HL-60 (cell line): ENCODE data around the gene XPNPEP2.

Source experiments
- DNase-seq, 2 experiments: peaks; one replicate each; pipeline ENCODE4 v3.0.0-alpha.2; 2010 to 2020; ENCODE audit warnings: low read depth in 1 of 2, low spot score in 1 of 2
- H3K27ac ChIP-seq: fragments of 250-450 bp; sonication (Bioruptor Pico); replicated peaks from 2 replicates; pipeline ENCODE4 v1.5.1; 2020; ENCODE audit warnings: mild to moderate bottlenecking, moderate library complexity
- H3K27me3 ChIP-seq: fragments of 250-450 bp; sonication (Bioruptor Pico); 2 replicates; pipeline ENCODE4 v1.5.1; 2021; ENCODE audit warnings: mild to moderate bottlenecking, moderate library complexity; ENCODE audit not compliant: insufficient read depth, poor library complexity, severe bottlenecking
- H3K4me3 ChIP-seq: replicated peaks from 2 replicates; pipeline ENCODE4 v1.5.1; 2011; ENCODE audit warnings: mild to moderate bottlenecking, control low read depth, low read length; ENCODE audit not compliant: insufficient read depth
- GABPA ChIP-seq: IDR thresholded peaks from 2 replicates; pipeline ENCODE4 v1.6.1; 2012; ENCODE audit warnings: low read depth
- POLR2AphosphoS5 ChIP-seq: IDR thresholded peaks from 2 replicates; pipeline ENCODE4 v1.6.1; 2012; ENCODE audit warnings: low read depth
- REST ChIP-seq: IDR thresholded peaks from 2 replicates; pipeline ENCODE4 v1.6.1; 2012; ENCODE audit warnings: low read depth; ENCODE audit not compliant: insufficient replicate concordance
- SPI1 ChIP-seq: IDR thresholded peaks from 2 replicates; pipeline ENCODE4 v1.6.1; 2012; ENCODE audit warnings: low read depth, mild to moderate bottlenecking, borderline replicate concordance
- TF ChIP-seq, protein P1 (sequence below): IDR thresholded peaks from one replicate; pipeline ENCODE4 v1.5.1; 2011; ENCODE audit warnings: low read length, control low read depth, inconsistent platforms; ENCODE audit not compliant: insufficient read depth

The XPNPEP2 gene

DNA sequence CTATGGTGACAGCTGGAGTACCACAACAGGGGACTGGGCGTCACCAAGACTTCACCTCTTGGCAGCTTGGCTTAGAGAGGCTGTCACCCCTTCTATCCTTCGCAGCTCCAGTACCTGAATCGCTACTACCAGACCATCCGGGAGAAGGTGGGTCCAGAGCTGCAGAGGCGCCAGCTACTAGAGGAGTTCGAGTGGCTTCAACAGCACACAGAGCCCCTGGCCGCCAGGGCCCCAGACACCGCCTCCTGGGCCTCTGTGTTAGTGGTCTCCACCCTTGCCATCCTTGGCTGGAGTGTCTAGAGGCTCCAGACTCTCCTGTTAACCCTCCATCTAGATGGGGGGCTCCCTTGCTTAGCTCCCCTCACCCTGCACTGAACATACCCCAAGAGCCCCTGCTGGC is 29.4 kb downstream of the XPNPEP2 start:
- H3K27me3 ChIP-seq, result no peaks in the 10 kb centered on the region
- H3K4me3 ChIP-seq, result no peak overlapping the region
- H3K27ac ChIP-seq, result no peak overlapping the region
- no peak for TF ChIP-seq GABPA
- TF ChIP-seq SPI1, result no peak
- no peak for TF ChIP-seq POLR2AphosphoS5
- TF ChIP-seq, protein P1, sequence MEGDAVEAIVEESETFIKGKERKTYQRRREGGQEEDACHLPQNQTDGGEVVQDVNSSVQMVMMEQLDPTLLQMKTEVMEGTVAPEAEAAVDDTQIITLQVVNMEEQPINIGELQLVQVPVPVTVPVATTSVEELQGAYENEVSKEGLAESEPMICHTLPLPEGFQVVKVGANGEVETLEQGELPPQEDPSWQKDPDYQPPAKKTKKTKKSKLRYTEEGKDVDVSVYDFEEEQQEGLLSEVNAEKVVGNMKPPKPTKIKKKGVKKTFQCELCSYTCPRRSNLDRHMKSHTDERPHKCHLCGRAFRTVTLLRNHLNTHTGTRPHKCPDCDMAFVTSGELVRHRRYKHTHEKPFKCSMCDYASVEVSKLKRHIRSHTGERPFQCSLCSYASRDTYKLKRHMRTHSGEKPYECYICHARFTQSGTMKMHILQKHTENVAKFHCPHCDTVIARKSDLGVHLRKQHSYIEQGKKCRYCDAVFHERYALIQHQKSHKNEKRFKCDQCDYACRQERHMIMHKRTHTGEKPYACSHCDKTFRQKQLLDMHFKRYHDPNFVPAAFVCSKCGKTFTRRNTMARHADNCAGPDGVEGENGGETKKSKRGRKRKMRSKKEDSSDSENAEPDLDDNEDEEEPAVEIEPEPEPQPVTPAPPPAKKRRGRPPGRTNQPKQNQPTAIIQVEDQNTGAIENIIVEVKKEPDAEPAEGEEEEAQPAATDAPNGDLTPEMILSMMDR, result no peak
- no peak for TF ChIP-seq REST
- no peak for DNase-seq

GRCh38 chrX:129768586-129769466 is 30.0 kb downstream of the XPNPEP2 start:
- no peak overlapping the region for H3K4me3 ChIP-seq
- DNase-seq, result no peak
- no peaks in the 10 kb centered on the region for H3K27me3 ChIP-seq
- TF ChIP-seq SPI1, result no peak
- TF ChIP-seq, protein P1, result no peak
- no peak for TF ChIP-seq GABPA
- TF ChIP-seq REST, result no peak
- H3K27ac ChIP-seq, result peak overlapping the region; percentile 28

DNA sequence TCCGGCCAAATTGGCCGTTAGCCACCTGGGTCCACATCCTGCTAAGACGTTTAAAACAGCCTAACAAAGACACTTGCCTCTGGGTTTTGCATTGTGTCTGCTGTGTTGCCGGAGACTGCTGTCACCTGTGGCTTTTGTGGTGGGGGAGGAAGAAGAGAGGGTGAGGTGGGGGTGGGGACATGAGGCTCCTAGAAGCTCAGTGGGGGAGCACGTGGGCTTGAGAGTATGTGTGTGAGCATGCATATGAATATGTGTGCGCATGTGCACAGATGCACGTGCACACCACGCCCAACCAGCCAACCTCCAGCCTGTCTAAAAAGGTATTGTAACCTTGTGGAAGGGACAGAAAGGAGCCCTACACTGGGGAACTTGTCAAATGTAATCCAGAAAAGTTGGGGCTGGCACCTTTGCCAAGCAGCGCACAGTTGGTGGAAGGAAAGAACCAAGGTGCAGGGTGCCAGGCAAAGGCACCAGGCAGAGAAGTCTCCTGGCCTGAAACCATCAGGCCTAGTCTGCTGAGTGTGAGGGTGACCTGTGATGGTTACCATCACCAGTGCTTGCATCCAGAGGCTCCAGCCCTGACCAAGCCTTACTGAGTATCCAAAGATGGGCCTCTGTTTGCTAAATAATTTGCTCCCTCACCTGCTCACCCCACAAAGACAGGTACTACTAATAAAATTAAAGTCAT is 30.8 kb downstream of the XPNPEP2 start:
- peak in 1 of 2 experiments; percentile 59 for DNase-seq
- Histone ChIP-seq H3K4me3 (no peak overlapping the region), H3K27me3 (no peaks in the 10 kb centered on the region), H3K27ac (peak overlapping the region; percentile 37)
- TF ChIP-seq SPI1, result no peak
- no peak for TF ChIP-seq REST
- no peak for TF ChIP-seq GABPA
- TF ChIP-seq POLR2AphosphoS5, result no peak
- TF ChIP-seq, protein P1, result no peak
